Measurements from ENCODE around the gene OR8D1. TPM values are rescaled to one million over a fixed set of nuclear protein-coding genes. Genes with fewer than 3 reads are reported as not detected.

OR8D1 gene
- total and polyA plus RNA-seq, 2 donors (not counting 3 experiments of a cell fraction or from before 2014, with no cell fraction given): not detected

GRCh38 chr11:124340142-124340447, 26.3 kb upstream of the OR8D1 start:
- Histone ChIP-seq H3K9me3 (replicated peaks; ENCODE audit: control insufficient read depth, insufficient read depth, low read length) (no peaks in the 10 kb centered on the region), H3K4me3 (replicated peaks in 1 of 3; ENCODE audit: insufficient read depth in 1 of 3, low read depth in 1 of 3, low read length in 3 of 3) (no peak overlapping the region), H3K9me1 (replicated peaks; ENCODE audit: control insufficient read depth, extremely low read depth, insufficient read depth, low read length) (no peaks in the 10 kb centered on the region), H2AFZ (ENCODE audit: low read depth, low read length) (no peak overlapping the region), H3K79me2 (ENCODE audit: control insufficient read depth, insufficient read depth, low read length) (no peaks in the 10 kb centered on the region), H3K4me2 (ENCODE audit: insufficient read depth, low read length) (no peak overlapping the region), H3K27ac (ENCODE audit: insufficient read depth, low read depth, low read length) (no peak overlapping the region), H3K36me3 (ENCODE audit: control insufficient read depth in 2 of 2, extremely low read depth in 1 of 2, insufficient read depth in 2 of 2, low read length in 2 of 2) (no peaks in the 10 kb centered on the region), H3K27me3 (ENCODE audit: control insufficient read depth in 2 of 2, insufficient read depth in 2 of 2, low read length in 2 of 2) (no peaks in the 10 kb centered on the region), H3K9ac (replicated peaks; ENCODE audit: extremely low read depth, insufficient read depth, low read length) (no peak overlapping the region), H3K4me1 (ENCODE audit: control insufficient read depth, extremely low read depth, insufficient read depth, low read length) (no peaks in the 10 kb centered on the region), H4K20me1 (replicated peaks; ENCODE audit: control insufficient read depth, extremely low read depth, insufficient read depth, low read length) (no peaks in the 10 kb centered on the region)
- no TSS peak for BruUV-seq (replicated peaks)
- FAIRE-seq: no peak
- ChIA-PET POLR2A (no interaction called here), CTCF (no interaction called here)
- TF ChIP-seq MYC (IDR thresholded peaks at IDR 0.05; ENCODE audit: low read depth, low read length) (no peak), JUN (IDR thresholded peaks at IDR 0.05; ENCODE audit: borderline replicate concordance, insufficient read depth, insufficient read length, low read depth) (no peak), EZH2 (IDR thresholded peaks at IDR 0.05; ENCODE audit: borderline replicate concordance, low read depth, low read length, severe bottlenecking) (no peak), MAX (IDR thresholded peaks at IDR 0.05; ENCODE audit: insufficient read depth, insufficient read length) (no peak), FOS (IDR thresholded peaks at IDR 0.05; ENCODE audit: borderline replicate concordance, insufficient read depth, low read length) (no peak), POLR2A (IDR thresholded peaks at IDR 0.05; ENCODE audit: low read depth, low read length) (no peak), GATA2 (IDR thresholded peaks at IDR 0.05; ENCODE audit: insufficient read depth, insufficient read length, low read depth, low read length) (no peak), POLR2AphosphoS5 (IDR thresholded peaks at IDR 0.05; ENCODE audit: insufficient read depth, low read depth, low read length) (no peak)
- TF ChIP-seq, protein P1, sequence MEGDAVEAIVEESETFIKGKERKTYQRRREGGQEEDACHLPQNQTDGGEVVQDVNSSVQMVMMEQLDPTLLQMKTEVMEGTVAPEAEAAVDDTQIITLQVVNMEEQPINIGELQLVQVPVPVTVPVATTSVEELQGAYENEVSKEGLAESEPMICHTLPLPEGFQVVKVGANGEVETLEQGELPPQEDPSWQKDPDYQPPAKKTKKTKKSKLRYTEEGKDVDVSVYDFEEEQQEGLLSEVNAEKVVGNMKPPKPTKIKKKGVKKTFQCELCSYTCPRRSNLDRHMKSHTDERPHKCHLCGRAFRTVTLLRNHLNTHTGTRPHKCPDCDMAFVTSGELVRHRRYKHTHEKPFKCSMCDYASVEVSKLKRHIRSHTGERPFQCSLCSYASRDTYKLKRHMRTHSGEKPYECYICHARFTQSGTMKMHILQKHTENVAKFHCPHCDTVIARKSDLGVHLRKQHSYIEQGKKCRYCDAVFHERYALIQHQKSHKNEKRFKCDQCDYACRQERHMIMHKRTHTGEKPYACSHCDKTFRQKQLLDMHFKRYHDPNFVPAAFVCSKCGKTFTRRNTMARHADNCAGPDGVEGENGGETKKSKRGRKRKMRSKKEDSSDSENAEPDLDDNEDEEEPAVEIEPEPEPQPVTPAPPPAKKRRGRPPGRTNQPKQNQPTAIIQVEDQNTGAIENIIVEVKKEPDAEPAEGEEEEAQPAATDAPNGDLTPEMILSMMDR (IDR thresholded peaks at IDR 0.05; ENCODE audit: extremely low read depth in 1 of 2, insufficient read depth in 1 of 2, low read depth in 1 of 2, low read length in 2 of 2): no peak
- dilution Hi-C loops (cut with MboI; ENCODE audit: extremely low pct_ligation_motif_present, low sequenced_read_pairs): no loop called here
- intact Hi-C loops (cut with micrococcal nuclease): no loop called here
- no peak for DNase-seq (ENCODE audit: low read depth, low spot score)
